SU-DHL-6 (cell line): ENCODE results near the gene FH.

Experiments used
- H2AFZ ChIP-seq: fragments of 200-600 bp; sonication (generic); 2 replicates; pipeline ENCODE4 v1.6.1; 2014; ENCODE audit warnings: low read depth, mild to moderate bottlenecking, moderate library complexity, mixed read lengths, antibody characterized with exemption, low read length; ENCODE audit not compliant: severe bottlenecking
- H3F3A ChIP-seq: fragments of 200-600 bp; shearing (Covaris generic); 2 replicates; pipeline ENCODE4 v1.6.0; 2016; ENCODE audit warnings: antibody characterized with exemption, mild to moderate bottlenecking; ENCODE audit not compliant: insufficient read depth
- H3K27ac ChIP-seq: fragments of 200-600 bp; sonication (generic); 2 replicates; pipeline ENCODE4 v1.5.1; 2016; ENCODE audit warnings: low read depth, mild to moderate bottlenecking, low read length, moderate library complexity, mixed read lengths
- H3K27me3 ChIP-seq: fragments of 200-600 bp; sonication (generic), shearing (Covaris generic); 2 replicates; pipeline ENCODE4 v1.6.0; 2014; ENCODE audit warnings: mild to moderate bottlenecking, low read length
- H3K36me3 ChIP-seq: fragments of 200-600 bp; sonication (generic); 2 replicates; pipeline ENCODE4 v1.6.1; 2014; ENCODE audit warnings: mild to moderate bottlenecking, low read length, mixed read lengths
- H3K4me2 ChIP-seq: fragments of 300-600, 200-600 bp; shearing (Covaris generic), sonication (generic); 2 replicates; pipeline ENCODE4 v1.6.0; 2014; ENCODE audit warnings: low read length, low read depth, mild to moderate bottlenecking; ENCODE audit not compliant: poor library complexity, severe bottlenecking
- H3K4me3 ChIP-seq: fragments of 200-600 bp; sonication (generic); 2 replicates; pipeline ENCODE4 v1.5.1; 2014; ENCODE audit warnings: antibody characterized with exemption, low read length, mild to moderate bottlenecking, mixed read lengths; ENCODE audit not compliant: insufficient read depth, poor library complexity, severe bottlenecking
- H3K79me2 ChIP-seq: fragments of 200-600 bp; sonication (generic); 2 replicates; pipeline ENCODE4 v1.6.1; 2014; ENCODE audit warnings: mild to moderate bottlenecking, low read length, moderate library complexity; ENCODE audit not compliant: insufficient read depth
- H3K9ac ChIP-seq: fragments of 200-600 bp; sonication (generic); 2 replicates; pipeline ENCODE4 v1.7.0; 2014; ENCODE audit warnings: mild to moderate bottlenecking, low read length
- H3K9me2 ChIP-seq: fragments of 200-600 bp; sonication (generic); replicated peaks from 2 replicates; pipeline ENCODE4 v1.6.1; 2014; ENCODE audit warnings: low read length; ENCODE audit not compliant: insufficient read depth
- H3K9me3 ChIP-seq: fragments of 200-600 bp; sonication (generic); 2 replicates; pipeline ENCODE4 v1.6.1; 2014; ENCODE audit warnings: low read length, mixed read lengths; ENCODE audit not compliant: insufficient read depth
- H4K20me1 ChIP-seq: fragments of 200-600 bp; sonication (generic); 2 replicates; pipeline ENCODE4 v1.6.1; 2014; ENCODE audit warnings: low read depth, mild to moderate bottlenecking, antibody characterized with exemption, low read length, moderate library complexity, mixed read lengths
- CTCF ChIP-seq: fragments of 200-600 bp; sonication (generic); IDR thresholded peaks from one replicate; pipeline ENCODE4 v1.5.1; 2017; ENCODE audit warnings: antibody characterized with exemption, mild to moderate bottlenecking, low read length, moderate library complexity; ENCODE audit not compliant: insufficient read depth, poor library complexity, severe bottlenecking
- EZH2phosphoT487 ChIP-seq: fragments of 200-600 bp; sonication (generic), shearing (Covaris generic); conservative IDR thresholded peaks from 2 replicates; pipeline ENCODE4 v1.6.1; 2018; ENCODE audit warnings: mild to moderate bottlenecking, antibody characterized with exemption, low read length, moderate library complexity, mixed read lengths

FH gene

GRCh38 chr1:241470908-241471590, 48.5 kb downstream of the FH start:
- Histone ChIP-seq H3K36me3 (no peaks in the 10 kb centered on the region), H4K20me1 (no peaks in the 10 kb centered on the region), H3F3A (no peaks in the 10 kb centered on the region), H3K27me3 (no peaks in the 10 kb centered on the region), H3K27ac (no peak overlapping the region), H3K9me3 (no peaks in the 10 kb centered on the region), H3K9me2 (no peaks in the 10 kb centered on the region), H3K4me3 (no peak overlapping the region), H3K79me2 (no peaks in the 10 kb centered on the region), H3K4me2 (no peak overlapping the region), H2AFZ (no peak overlapping the region), H3K9ac (no peak overlapping the region)
- TF ChIP-seq CTCF (no peak), EZH2phosphoT487 (no peak)

GRCh38 chr1:241470361-241470760, 49.2 kb downstream of the FH start:
- Histone ChIP-seq H3K27me3 (no peaks in the 10 kb centered on the region), H4K20me1 (no peaks in the 10 kb centered on the region), H3F3A (no peaks in the 10 kb centered on the region), H3K27ac (no peak overlapping the region), H3K36me3 (no peaks in the 10 kb centered on the region), H2AFZ (no peak overlapping the region), H3K9me3 (no peaks in the 10 kb centered on the region), H3K9me2 (no peaks in the 10 kb centered on the region), H3K9ac (no peak overlapping the region), H3K79me2 (no peaks in the 10 kb centered on the region), H3K4me2 (no peak overlapping the region), H3K4me3 (no peak overlapping the region)
- no peak for TF ChIP-seq EZH2phosphoT487
- TF ChIP-seq CTCF: no peak

- Histone ChIP-seq H3K27me3 (no peaks in the 10 kb centered on the region), H3F3A (no peaks in the 10 kb centered on the region), H3K9me2 (no peaks in the 10 kb centered on the region), H3K9ac (no peak overlapping the region), H3K4me3 (no peak overlapping the region), H4K20me1 (no peaks in the 10 kb centered on the region), H3K9me3 (no peaks in the 10 kb centered on the region), H3K27ac (no peak overlapping the region), H3K4me2 (no peak overlapping the region), H3K36me3 (no peaks in the 10 kb centered on the region), H2AFZ (no peak overlapping the region), H3K79me2 (no peaks in the 10 kb centered on the region)
- TF ChIP-seq CTCF (no peak), EZH2phosphoT487 (no peak)
Observed at GRCh38 chr1:241465673-241466072, 53.9 kb downstream of the FH start.
